Small intestine (tissue), 7 donors: ENCODE data around the gene BLOC1S3. TPM values are rescaled to one million over a fixed set of nuclear protein-coding genes. Genes with fewer than 3 reads are reported as not detected.
A peak's percentile ranks its signal among the peaks of the same experiment; 100 is the strongest.

Experiments used
- DNase-seq, 2 donors: peaks; one replicate each; pipeline versions ENCODE4 v3.0.0 to v3.0.0-alpha.2; 2013
- FAIRE-seq: peaks from 2 replicates; lab custom pipeline; 2012; peaks lifted over from hg19 to GRCh38; lab: Jason Lieb, UNC
- H3K27ac ChIP-seq, 3 donors: one replicate each; pipeline ENCODE4 v1.5.1; 2013; ENCODE audit warnings: low read length in 2 of 3, mild to moderate bottlenecking in 2 of 3, control low read depth in 1 of 3, inconsistent platforms in 1 of 3, low read depth in 1 of 3, moderate library complexity in 1 of 3
- H3K27me3 ChIP-seq, 3 donors: one replicate each; pipeline ENCODE4 v1.6.1; 2013; ENCODE audit warnings: low read length in 3 of 3, inconsistent platforms in 1 of 3; ENCODE audit not compliant: control insufficient read depth in 3 of 3, insufficient read depth in 3 of 3
- H3K36me3 ChIP-seq, 3 donors: one replicate each; pipeline ENCODE4 v1.6.1; 2013; ENCODE audit warnings: low read length in 3 of 3, inconsistent platforms in 1 of 3, low read depth in 1 of 3, mild to moderate bottlenecking in 1 of 3, moderate library complexity in 1 of 3; ENCODE audit not compliant: control insufficient read depth in 3 of 3, insufficient read depth in 2 of 3
- H3K4me1 ChIP-seq, 3 donors: one replicate each; pipeline ENCODE4 v1.6.1; 2013; ENCODE audit warnings: low read length in 2 of 3, inconsistent platforms in 1 of 3, low read depth in 1 of 3, mild to moderate bottlenecking in 1 of 3, moderate library complexity in 1 of 3; ENCODE audit not compliant: control insufficient read depth in 3 of 3, insufficient read depth in 2 of 3
- H3K4me3 ChIP-seq, 3 donors: one replicate each; pipeline ENCODE4 v1.5.1; 2013; ENCODE audit warnings: low read length in 3 of 3, control low read depth in 1 of 3, inconsistent platforms in 1 of 3, low read depth in 1 of 3, mild to moderate bottlenecking in 1 of 3, moderate library complexity in 1 of 3
- H3K9me3 ChIP-seq, 2 donors: one replicate each; pipeline ENCODE4 v1.6.1; 2013; ENCODE audit warnings: low read depth in 1 of 2, low read length in 1 of 2; ENCODE audit not compliant: control insufficient read depth in 2 of 2, insufficient read depth in 1 of 2
- WGBS, 3 donors: extraction: QIAGEN DNeasy Blood & Tissue Kit; methylation state at CpG; one replicate each; pipeline ENCODE4 v1.1.7; 2013; 5-methylcytosine and 5-hydroxymethylcytosine counted together
- polyA plus RNA-seq, 4 donors: library from polyadenylated mRNA; stranded (reverse) in 3 of 4; unstranded in 1 of 4; fragments of 200-250 nt in 3 of 4; fragments of 120-200 nt in 1 of 4; gene quantifications; one replicate each; pipeline versions ENCODE4 v1.2.1 to v1.2.3, GENCODE V29; 2013
- donor health status: healthy with polysubstance abuse.
- donor health status: control.
- donor health status: control.
- donor health status: Bipolar disorder and iron deficiency.
- donor health status: healthy.

BLOC1S3 gene
- polyA plus RNA-seq, 4 donors = 3.6 to 12.8 (median 6.4) TPM

DNA sequence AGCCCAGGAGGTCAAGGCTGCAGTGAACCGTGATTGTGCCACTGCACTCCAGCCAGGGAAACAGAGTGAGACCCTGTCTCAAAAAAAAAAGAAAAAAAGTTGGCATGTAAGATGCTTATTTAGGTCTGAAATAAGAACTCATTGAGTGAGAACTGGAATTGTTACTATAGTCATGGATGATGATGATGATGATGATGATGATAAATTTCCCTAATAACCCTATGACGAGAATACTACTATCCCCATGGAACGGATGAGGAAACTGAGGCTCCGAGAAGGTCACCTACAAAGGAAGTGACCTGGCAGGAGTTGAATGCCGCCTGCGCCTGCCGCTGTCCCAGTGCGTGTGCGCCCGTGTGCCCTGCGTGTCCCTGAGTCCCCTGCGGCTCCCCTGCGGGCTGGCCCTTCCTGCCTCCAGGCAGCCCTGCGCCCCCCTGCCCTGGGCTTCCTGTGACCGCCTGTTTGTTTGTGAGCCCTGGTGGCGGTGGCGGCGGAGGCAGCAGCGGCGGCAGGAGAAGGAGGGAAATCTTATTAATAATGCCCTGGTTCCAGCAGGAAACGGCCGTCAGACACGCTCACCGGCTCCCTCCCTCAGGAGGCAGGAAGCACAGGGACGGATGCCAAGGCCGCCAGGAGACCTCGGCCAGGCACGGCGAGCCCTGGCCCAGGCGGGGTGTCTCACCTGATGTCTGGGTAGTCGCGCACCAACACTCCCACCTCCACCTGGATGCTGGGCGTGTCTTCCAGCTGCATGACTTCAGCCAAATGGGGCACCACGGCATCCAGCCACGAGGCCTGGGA is 37.0 kb downstream of the BLOC1S3 start:
- no peak overlapping the region for H3K27ac ChIP-seq
- H3K9me3 ChIP-seq = no peaks in the 10 kb centered on the region
- H3K36me3 ChIP-seq = peaks cover 0 to 2% (median 0%) of the 10 kb centered on the region in 3 donors
- H3K27me3 ChIP-seq = peaks cover 6 to 55% (median 8%) of the 10 kb centered on the region in 3 donors
- H3K4me3 ChIP-seq = no peak overlapping the region
- FAIRE-seq (no peak), DNase-seq (peak in 1 of 2 donors; percentile 15)
- no peaks in the 10 kb centered on the region for H3K4me1 ChIP-seq
- WGBS, 3 donors = 5 to 12% (median 7%) methylated on average over 28 to 35 of the region's 35 CpGs

- WGBS, 3 donors = 62 to 65% (median 63%) methylated on average over 6 of the region's 6 CpGs
- H3K9me3 ChIP-seq = no peaks in the 10 kb centered on the region
- DNase-seq = no peak
- H3K36me3 ChIP-seq = peaks cover 0 to 2% (median 0%) of the 10 kb centered on the region in 3 donors
- no peaks in the 10 kb centered on the region for H3K4me1 ChIP-seq
- FAIRE-seq = no peak
- H3K4me3 ChIP-seq = no peak overlapping the region
- H3K27me3 ChIP-seq = peaks cover 6 to 64% (median 8%) of the 10 kb centered on the region in 3 donors
- H3K27ac ChIP-seq = no peak overlapping the region
Observed at GRCh38 chr19:45216667-45217066, 38.1 kb downstream of the BLOC1S3 start.

- WGBS, 3 donors = 11 to 26% (median 24%) methylated on average over 28 to 46 of the region's 46 CpGs
- H3K4me1 ChIP-seq = no peaks in the 10 kb centered on the region
- no peak overlapping the region for H3K27ac ChIP-seq
- H3K27me3 ChIP-seq = peaks cover 6 to 67% (median 8%) of the 10 kb centered on the region in 3 donors
- FAIRE-seq = no peak
- H3K36me3 ChIP-seq = peaks cover 0 to 2% (median 0%) of the 10 kb centered on the region in 3 donors
- DNase-seq = no peak
- no peaks in the 10 kb centered on the region for H3K9me3 ChIP-seq
- no peak overlapping the region for H3K4me3 ChIP-seq
Observed at GRCh38 chr19:45217193-45217956, 38.8 kb downstream of the BLOC1S3 start.

DNA sequence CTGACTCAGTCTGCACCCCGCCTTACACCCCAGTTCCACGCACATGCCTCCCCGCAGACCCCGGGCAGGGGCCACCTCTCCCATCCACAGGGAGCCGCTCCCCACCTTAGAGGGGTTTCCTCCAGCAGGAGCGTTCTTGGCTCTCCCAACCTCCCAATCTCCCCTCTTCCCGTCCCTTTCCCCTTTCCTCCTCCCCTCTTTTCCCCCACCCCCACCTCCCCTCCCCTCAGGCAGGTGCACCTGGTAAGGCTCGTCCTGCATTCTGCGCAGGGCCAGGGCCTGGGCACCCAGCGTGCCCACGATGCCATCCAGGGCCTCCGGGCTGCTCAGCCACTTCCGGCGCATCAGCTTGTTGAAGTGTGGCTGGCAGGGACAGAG is 39.4 kb downstream of the BLOC1S3 start:
- FAIRE-seq = no peak
- Histone ChIP-seq H3K27ac (no peak overlapping the region), H3K27me3 (peaks cover 6 to 71% (median 8%) of the 10 kb centered on the region in 3 donors), H3K9me3 (no peaks in the 10 kb centered on the region), H3K36me3 (peaks cover 0 to 2% (median 0%) of the 10 kb centered on the region in 3 donors), H3K4me1 (no peaks in the 10 kb centered on the region), H3K4me3 (no peak overlapping the region)
- 33 to 50% (median 43%) methylated on average over 14 of the region's 14 CpGs for WGBS, 3 donors
- no peak for DNase-seq

- no peak for DNase-seq
- Histone ChIP-seq H3K4me1 (no peaks in the 10 kb centered on the region), H3K27me3 (peaks cover 6 to 69% (median 8%) of the 10 kb centered on the region in 3 donors), H3K36me3 (peaks cover 0 to 2% (median 0%) of the 10 kb centered on the region in 3 donors), H3K4me3 (no peak overlapping the region), H3K9me3 (no peaks in the 10 kb centered on the region), H3K27ac (no peak overlapping the region)
- WGBS, 3 donors = 52 to 57% (median 52%) methylated on average over 4 of the region's 4 CpGs
- FAIRE-seq = no peak
Observed at GRCh38 chr19:45218426-45218825, 39.8 kb downstream of the BLOC1S3 start.

GRCh38 chr19:45218911-45219743 is 40.5 kb downstream of the BLOC1S3 start:
- Histone ChIP-seq H3K27me3 (peaks cover 6 to 68% (median 8%) of the 10 kb centered on the region in 3 donors), H3K27ac (no peak overlapping the region), H3K4me3 (no peak overlapping the region), H3K4me1 (no peaks in the 10 kb centered on the region), H3K9me3 (no peaks in the 10 kb centered on the region), H3K36me3 (peaks cover 0 to 2% (median 0%) of the 10 kb centered on the region in 3 donors)
- DNase-seq (no peak), FAIRE-seq (no peak)
- WGBS, 3 donors = 66 to 74% (median 67%) methylated on average over 18 of the region's 18 CpGs

DNA sequence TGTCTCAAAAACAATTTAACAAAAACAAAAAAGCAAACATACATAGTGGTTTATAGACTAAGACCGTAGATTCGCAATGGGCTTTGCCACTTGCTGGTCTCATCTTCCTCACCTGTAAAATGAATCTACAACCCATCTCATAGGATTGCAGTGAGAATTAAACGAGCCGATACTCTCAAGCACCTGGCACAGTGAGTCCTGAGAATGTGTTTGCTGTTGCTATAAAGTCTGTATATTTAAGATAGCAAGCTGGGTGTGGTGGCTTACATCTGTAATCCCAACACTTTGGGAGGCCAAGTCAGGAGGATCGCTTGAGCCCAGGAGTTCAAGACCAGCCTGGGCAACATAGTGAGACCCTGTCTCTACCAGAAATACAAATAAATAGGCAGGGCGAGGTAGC is 44.1 kb downstream of the BLOC1S3 start:
- Histone ChIP-seq H3K4me1 (no peaks in the 10 kb centered on the region), H3K27me3 (peaks cover 1 to 42% (median 4%) of the 10 kb centered on the region in 3 donors), H3K27ac (no peak overlapping the region), H3K36me3 (no peaks in the 10 kb centered on the region), H3K4me3 (no peak overlapping the region), H3K9me3 (no peaks in the 10 kb centered on the region)
- WGBS, 3 donors = 54 to 86% (median 64%) methylated on average over 6 of the region's 6 CpGs
- no peak for FAIRE-seq
- no peak for DNase-seq

DNA sequence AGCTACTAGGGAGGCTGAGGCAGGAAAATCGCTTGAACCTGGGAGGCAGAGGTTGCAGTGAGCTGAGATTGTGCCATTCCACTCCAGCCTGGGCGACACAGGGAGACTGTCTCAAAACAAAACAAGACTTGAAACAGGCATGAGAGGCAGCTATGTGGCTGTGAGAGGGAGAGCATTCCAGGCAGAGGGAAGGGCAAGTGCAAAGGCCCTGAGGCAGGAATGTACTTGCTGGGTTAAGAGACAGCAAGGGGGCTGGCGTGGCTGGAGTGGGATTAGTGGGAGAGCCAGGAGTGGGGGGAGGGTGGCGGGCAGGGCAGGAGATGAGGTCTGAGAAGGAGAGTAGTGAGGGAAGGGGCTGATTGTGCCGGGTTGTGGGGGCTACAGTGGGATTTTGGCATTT is 45.3 kb downstream of the BLOC1S3 start:
- Histone ChIP-seq H3K36me3 (no peaks in the 10 kb centered on the region), H3K4me1 (no peaks in the 10 kb centered on the region), H3K27me3 (peaks cover 0 to 30% (median 0%) of the 10 kb centered on the region in 3 donors), H3K4me3 (no peak overlapping the region), H3K27ac (no peak overlapping the region), H3K9me3 (no peaks in the 10 kb centered on the region)
- FAIRE-seq (no peak), DNase-seq (no peak)
- 80 to 84% (median 81%) methylated on average over 5 of the region's 5 CpGs for WGBS, 3 donors
